Esophagus squamous epithelium (tissue), 4 donors: Measurements from ENCODE around the gene C20orf96.

Experiments used
- CTCF ChIP-seq, 6 experiments: fragments of 450-650 bp in 4 of 6; fragments of 200-600 bp in 2 of 6; sonication (generic) in 2 of 6; IDR thresholded peaks; one replicate each; pipeline ENCODE4 v1.5.1; 2016 to 2019; ENCODE audit warnings: antibody characterized with exemption in 6 of 6, mild to moderate bottlenecking in 4 of 6, moderate library complexity in 4 of 6
- POLR2A ChIP-seq, 4 donors: fragments of 450-650 bp; IDR thresholded peaks; one replicate each; pipeline ENCODE4 v1.6.1; 2017; ENCODE audit warnings: antibody characterized with exemption in 4 of 4, mild to moderate bottlenecking in 4 of 4, moderate library complexity in 3 of 4

DNA sequence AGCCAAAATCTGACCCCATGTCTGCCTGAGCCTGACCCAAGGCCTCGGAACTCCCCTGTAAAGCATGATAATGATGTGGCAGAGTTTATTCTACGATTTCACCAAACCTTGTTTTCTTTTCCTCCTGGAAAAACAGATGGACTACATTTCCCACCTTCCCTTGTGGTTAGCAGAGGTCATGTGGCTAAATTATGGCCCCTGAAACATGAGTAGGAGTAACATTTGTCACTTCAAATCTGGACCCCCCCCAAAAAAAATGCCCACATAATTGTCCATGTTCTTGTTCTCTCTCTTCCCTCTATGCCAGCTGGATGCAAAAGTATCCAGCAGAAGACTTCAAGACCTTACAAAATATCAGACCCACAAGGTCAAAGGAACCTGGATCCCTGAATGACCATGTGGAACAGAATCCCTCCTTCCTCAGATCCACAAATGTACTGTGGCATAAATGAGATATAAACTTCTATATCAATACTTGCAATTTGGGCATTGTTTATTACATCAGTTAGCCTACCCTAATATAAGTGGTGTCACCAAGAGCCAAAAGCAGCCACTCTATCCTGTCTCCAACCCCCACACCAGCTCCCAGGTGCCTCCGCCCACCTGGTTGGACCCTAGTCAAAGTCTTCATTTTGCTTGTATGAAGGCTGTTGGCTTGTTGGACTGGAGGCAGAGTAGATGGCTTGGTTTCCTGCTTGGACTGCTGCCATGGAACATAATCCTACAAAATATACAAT, 1.4 kb downstream of the C20orf96 start:
- TF ChIP-seq POLR2A (IDR thresholded peaks at IDR 0.05) (no peak), CTCF (IDR thresholded peaks at IDR 0.05) (no peak)
